ENCODE results near the gene WDR4.
A peak's percentile ranks its signal among the peaks of the same experiment; 100 is the strongest.
"Not testable (repeated sequence)": the region's sequence is repeated elsewhere in the genome, so short reads cannot be mapped to it uniquely, and the experiment has no call there.

The WDR4 gene

DNA sequence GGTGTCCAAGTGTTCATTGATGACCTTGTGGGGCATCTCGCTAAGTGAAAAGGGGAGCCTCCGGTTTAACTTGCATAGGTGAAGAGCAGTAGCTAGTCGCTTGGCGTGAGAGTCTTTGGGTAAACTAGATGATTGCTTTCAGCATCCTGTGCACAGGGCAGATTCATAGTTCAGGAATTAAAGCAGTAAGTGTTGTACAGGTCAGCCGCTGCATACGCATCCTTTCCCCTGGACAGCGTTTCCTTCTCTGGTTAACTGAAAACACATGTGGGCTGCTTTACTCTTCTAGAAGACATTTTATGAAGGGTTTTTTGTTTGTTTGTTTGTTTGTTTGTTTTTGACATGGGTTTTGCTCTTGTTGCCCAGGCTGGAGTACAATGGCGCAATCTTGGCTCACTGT lies 25.9 kb upstream of the WDR4 start:
- no peaks in the 10 kb centered on the region for H3K4me1 Mint-ChIP-seq
- no peak overlapping the region for H3K4me3 Mint-ChIP-seq
- DNase-seq (ENCODE audit: low spot score in 2 of 2), result no peak
- H3K36me3 Mint-ChIP-seq, result peaks cover 20% of the 10 kb centered on the region
- ATAC-seq (ENCODE audit: low read depth), result no peak
- no peak overlapping the region for H3K27ac Mint-ChIP-seq
- H3K27me3 Mint-ChIP-seq, result no peaks in the 10 kb centered on the region
- H3K9me3 Mint-ChIP-seq, result no peaks in the 10 kb centered on the region

- no peak for ATAC-seq (ENCODE audit: low read depth)
- no peak for DNase-seq (ENCODE audit: low spot score in 2 of 2)
- Mint-ChIP-seq H3K4me1 (no peaks in the 10 kb centered on the region), H3K27ac (no peak overlapping the region), H3K4me3 (no peak overlapping the region), H3K36me3 (peaks cover 15% of the 10 kb centered on the region), H3K9me3 (no peaks in the 10 kb centered on the region), H3K27me3 (no peaks in the 10 kb centered on the region)
Observed at GRCh38 chr21:42903817-42904216, 24.5 kb upstream of the WDR4 start.

DNA sequence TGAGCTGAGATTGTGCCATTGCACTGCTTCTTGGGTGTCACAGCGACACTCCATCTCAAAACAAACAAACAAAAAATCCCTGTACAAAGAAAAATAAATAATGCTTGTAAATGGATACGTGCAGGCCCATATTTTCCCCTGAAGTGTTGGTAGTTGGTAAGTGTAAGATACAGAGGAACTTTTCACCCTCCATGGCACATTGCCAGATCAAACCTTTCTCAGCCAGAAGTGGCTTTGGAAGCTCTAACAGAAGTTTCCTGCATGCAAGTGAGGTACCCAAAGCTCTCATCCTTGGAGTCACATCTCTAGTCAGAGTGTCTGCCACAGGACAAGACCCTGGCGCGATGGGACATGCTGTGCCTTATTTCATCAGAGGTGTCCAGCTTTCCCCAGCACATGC lies 21.1 kb upstream of the WDR4 start:
- ATAC-seq (ENCODE audit: low read depth) (no peak), DNase-seq (ENCODE audit: low spot score in 2 of 2) (no peak)
- Mint-ChIP-seq H3K36me3 (peaks cover 12% of the 10 kb centered on the region), H3K4me1 (no peaks in the 10 kb centered on the region), H3K9me3 (no peaks in the 10 kb centered on the region), H3K27ac (no peak overlapping the region), H3K4me3 (no peak overlapping the region), H3K27me3 (no peaks in the 10 kb centered on the region)

GRCh38 chr21:42892931-42893755 lies 13.8 kb upstream of the WDR4 start, which contains the start of gene NDUFV3:
Gene NDUFV3, plus strand, starts transcription at chr21:42893309. Its CDS starts 25 bp downstream, at chr21:42893334.
- Mint-ChIP-seq H3K4me3 (peak within 1 kb of the TSS; percentile 97), H3K27ac (peak within 1 kb of the TSS; percentile 92), H3K36me3 (peaks cover 3% of the 10 kb centered on the region), H3K4me1 (peaks cover 8% of the 10 kb centered on the region), H3K9me3 (no peaks in the 10 kb centered on the region), H3K27me3 (no peaks in the 10 kb centered on the region)
- ATAC-seq (ENCODE audit: low read depth), result peak; percentile 90
- DNase-seq (ENCODE audit: low spot score in 2 of 2), result peak; percentile 93 to 97

DNA sequence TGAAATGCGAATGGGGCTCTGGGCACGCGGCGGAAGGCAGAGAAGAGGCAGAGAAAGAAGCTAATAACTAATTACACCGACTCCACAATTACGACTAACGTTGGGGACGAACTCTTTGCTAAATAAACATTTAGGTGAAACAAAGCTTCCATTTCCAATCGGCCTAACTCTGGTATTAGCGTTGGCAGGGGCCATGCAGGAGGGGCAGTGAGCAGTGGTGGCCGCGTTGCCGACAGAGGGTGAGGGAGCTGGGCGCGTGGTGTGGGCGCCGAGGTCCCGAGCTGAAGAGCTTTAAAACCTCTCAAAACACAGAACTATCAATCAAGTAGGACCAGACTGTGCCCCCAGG lies 13.2 kb upstream of the WDR4 start:
- peak overlapping the region; percentile 97 for H3K4me3 Mint-ChIP-seq
- ATAC-seq (ENCODE audit: low read depth) (peak; percentile 26), DNase-seq (ENCODE audit: low spot score in 2 of 2) (no peak)
- H3K36me3 Mint-ChIP-seq, result peaks cover 2% of the 10 kb centered on the region
- H3K27ac Mint-ChIP-seq, result peak overlapping the region; percentile 92
- peaks cover 8% of the 10 kb centered on the region for H3K4me1 Mint-ChIP-seq
- H3K27me3 Mint-ChIP-seq, result no peaks in the 10 kb centered on the region
- H3K9me3 Mint-ChIP-seq, result no peaks in the 10 kb centered on the region

GRCh38 chr21:42887326-42887725 lies 8.0 kb upstream of the WDR4 start:
- no peaks in the 10 kb centered on the region for H3K36me3 Mint-ChIP-seq
- no peaks in the 10 kb centered on the region for H3K9me3 Mint-ChIP-seq
- H3K27me3 Mint-ChIP-seq, result no peaks in the 10 kb centered on the region

DNA sequence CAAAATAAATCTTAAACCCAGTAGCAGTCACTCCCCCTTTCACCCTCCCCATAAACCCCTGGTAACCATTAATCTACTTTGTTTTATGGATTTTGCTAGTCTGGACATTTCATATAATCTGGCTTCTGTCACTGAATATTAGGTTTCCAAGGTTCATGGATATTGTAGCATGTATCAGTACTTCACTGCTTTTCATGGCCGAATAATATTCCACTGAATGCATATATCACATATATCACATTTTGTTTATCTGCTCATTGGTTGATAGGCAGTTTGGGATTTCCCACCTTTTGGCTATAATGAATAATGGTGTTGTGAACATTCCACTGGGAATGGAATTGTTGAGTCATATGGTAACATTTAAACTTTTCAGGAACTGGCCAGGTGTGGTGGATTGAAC lies 4.6 kb upstream of the WDR4 start:
- ATAC-seq (ENCODE audit: low read depth), result no peak
- no peak overlapping the region for H3K27ac Mint-ChIP-seq
- H3K36me3 Mint-ChIP-seq, result peaks cover 2% of the 10 kb centered on the region
- H3K4me1 Mint-ChIP-seq, result peaks cover 7% of the 10 kb centered on the region
- no peak for DNase-seq (ENCODE audit: low spot score in 2 of 2)
- no peaks in the 10 kb centered on the region for H3K9me3 Mint-ChIP-seq
- H3K27me3 Mint-ChIP-seq, result no peaks in the 10 kb centered on the region
- H3K4me3 Mint-ChIP-seq, result no peak overlapping the region

More at GRCh38 chr21:42887326-42887725, 8.0 kb upstream of the WDR4 start:
- no peak for DNase-seq (ENCODE audit: low spot score in 2 of 2)
- H3K4me3 Mint-ChIP-seq, result no peak overlapping the region
- H3K4me1 Mint-ChIP-seq, result peaks cover 2% of the 10 kb centered on the region
- no peak for ATAC-seq (ENCODE audit: low read depth)
- no peak overlapping the region for H3K27ac Mint-ChIP-seq

DNA sequence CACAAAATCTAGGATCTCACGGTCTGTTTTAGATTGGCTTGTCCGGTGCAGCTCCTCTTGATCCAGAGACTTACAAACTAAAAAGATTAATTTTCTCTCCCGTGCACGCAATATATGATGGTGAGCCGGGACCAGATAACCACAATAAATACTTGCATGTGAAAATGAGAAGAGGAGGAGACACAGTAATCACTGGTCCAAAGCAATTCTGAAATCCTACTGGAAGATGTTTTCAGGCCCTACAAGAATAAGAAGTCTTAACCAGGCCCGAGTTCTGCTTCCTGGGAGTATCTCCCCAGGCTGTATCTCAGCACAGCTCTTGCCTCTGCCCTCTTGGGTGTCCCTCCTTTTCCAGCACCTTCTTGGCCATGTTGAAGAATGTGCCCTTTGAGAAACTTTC lies 1.0 kb upstream of the WDR4 start:
- peak overlapping the region; percentile 91 for H3K4me3 Mint-ChIP-seq
- H3K27me3 Mint-ChIP-seq, result no peaks in the 10 kb centered on the region
- H3K36me3 Mint-ChIP-seq, result peaks cover 3% of the 10 kb centered on the region
- peaks cover 16% of the 10 kb centered on the region for H3K4me1 Mint-ChIP-seq
- ATAC-seq (ENCODE audit: low read depth), result no peak
- no peaks in the 10 kb centered on the region for H3K9me3 Mint-ChIP-seq
- peak overlapping the region; percentile 99 for H3K27ac Mint-ChIP-seq
- no peak for DNase-seq (ENCODE audit: low spot score in 2 of 2)

GRCh38 chr21:42878678-42878992 lies 704 bp downstream of the WDR4 start:
- Mint-ChIP-seq H3K4me3 (peak overlapping the region; percentile 91), H3K4me1 (peaks cover 16% of the 10 kb centered on the region), H3K9me3 (no peaks in the 10 kb centered on the region), H3K27ac (peak overlapping the region; percentile 99), H3K36me3 (peaks cover 8% of the 10 kb centered on the region), H3K27me3 (no peaks in the 10 kb centered on the region)
- ATAC-seq (ENCODE audit: low read depth) (no peak), DNase-seq (ENCODE audit: low spot score in 2 of 2) (no peak)

DNA sequence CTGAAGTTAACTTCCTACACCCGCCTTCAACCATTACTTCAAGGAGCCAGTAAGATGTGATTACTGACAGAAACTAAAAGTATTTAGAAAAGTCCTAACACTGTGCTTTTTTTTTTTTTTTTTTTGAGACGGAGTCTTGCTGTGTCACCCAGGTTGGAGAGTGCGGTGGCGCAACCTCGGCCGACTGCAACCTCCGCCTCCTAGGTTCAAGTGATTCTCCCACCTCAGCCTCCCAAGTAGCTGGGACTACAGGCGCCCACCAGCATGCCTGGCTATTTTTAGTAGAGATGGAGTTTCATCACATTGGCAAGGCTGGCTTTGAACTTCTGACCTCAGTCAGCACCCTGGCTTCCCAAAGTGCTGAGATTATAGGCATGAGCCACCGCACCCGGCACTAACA lies 3.5 kb downstream of the WDR4 start:
- not testable (repeated sequence) for ATAC-seq (ENCODE audit: low read depth); H3K4me3 Mint-ChIP-seq; H3K9me3 Mint-ChIP-seq; DNase-seq (ENCODE audit: low spot score in 2 of 2); H3K27me3 Mint-ChIP-seq; H3K27ac Mint-ChIP-seq
- Mint-ChIP-seq H3K4me1 (peaks cover 16% of the 10 kb centered on the region), H3K36me3 (peaks cover 13% of the 10 kb centered on the region)

GRCh38 chr21:42873096-42873495 lies 6.2 kb downstream of the WDR4 start:
- no peak for DNase-seq (ENCODE audit: low spot score in 2 of 2)
- Mint-ChIP-seq H3K4me1 (peaks cover 2% of the 10 kb centered on the region), H3K36me3 (peaks cover 18% of the 10 kb centered on the region), H3K27ac (no peak overlapping the region), H3K4me3 (no peak overlapping the region), H3K27me3 (no peaks in the 10 kb centered on the region), H3K9me3 (no peaks in the 10 kb centered on the region)
- ATAC-seq (ENCODE audit: low read depth), result no peak

DNA sequence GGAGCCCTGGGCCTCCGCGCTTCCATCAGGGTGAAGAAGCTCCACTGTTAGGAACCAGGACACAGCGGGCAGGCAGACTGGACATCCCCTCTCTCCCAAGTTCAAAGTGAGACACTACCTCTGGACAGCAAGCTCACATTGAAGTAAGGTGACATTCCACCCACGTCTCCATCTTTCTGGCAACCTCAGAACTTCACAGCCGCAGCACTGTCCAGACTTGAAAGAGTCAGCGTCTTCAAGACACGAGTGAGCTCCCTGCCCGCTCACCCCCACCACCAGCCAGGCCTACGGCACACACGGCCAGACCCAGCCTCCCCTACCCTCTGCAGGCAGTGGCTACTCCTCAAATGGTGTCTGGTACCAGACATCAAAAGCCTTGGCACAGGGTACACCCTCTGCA lies 11.1 kb downstream of the WDR4 start:
- Mint-ChIP-seq H3K4me1 (peaks cover 3% of the 10 kb centered on the region), H3K27me3 (no peaks in the 10 kb centered on the region), H3K4me3 (no peak overlapping the region), H3K36me3 (peaks cover 19% of the 10 kb centered on the region), H3K9me3 (no peaks in the 10 kb centered on the region), H3K27ac (no peak overlapping the region)
- ATAC-seq (ENCODE audit: low read depth) (no peak), DNase-seq (ENCODE audit: low spot score in 2 of 2) (no peak)

DNA sequence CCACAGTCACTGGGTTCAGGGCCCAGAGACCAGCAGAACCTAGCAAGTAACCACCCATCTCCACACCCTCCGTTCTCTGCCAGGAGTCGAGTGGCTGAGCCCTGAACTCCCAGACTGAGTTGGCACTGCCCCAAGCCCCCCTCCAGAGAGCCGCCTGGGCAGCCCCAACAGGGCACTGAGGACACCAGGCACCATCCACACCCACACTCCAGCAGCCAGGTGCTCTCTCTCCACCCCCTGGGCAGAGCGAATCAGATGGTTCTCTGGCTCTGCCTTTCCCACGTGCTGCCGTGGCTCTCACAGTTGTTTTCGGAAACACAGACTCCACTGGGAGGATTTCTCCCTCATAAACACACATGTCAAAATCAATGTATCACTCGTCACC lies 13.6 kb downstream of the WDR4 start:
- DNase-seq (ENCODE audit: low spot score in 2 of 2), result no peak
- no peaks in the 10 kb centered on the region for H3K27me3 Mint-ChIP-seq
- H3K4me1 Mint-ChIP-seq, result peaks cover 6% of the 10 kb centered on the region
- no peak overlapping the region for H3K4me3 Mint-ChIP-seq
- H3K27ac Mint-ChIP-seq, result no peak overlapping the region
- ATAC-seq (ENCODE audit: low read depth), result no peak
- peaks cover 24% of the 10 kb centered on the region for H3K36me3 Mint-ChIP-seq
- H3K9me3 Mint-ChIP-seq, result no peaks in the 10 kb centered on the region

- Mint-ChIP-seq H3K9me3 (no peaks in the 10 kb centered on the region), H3K36me3 (peaks cover 23% of the 10 kb centered on the region), H3K4me1 (peaks cover 6% of the 10 kb centered on the region), H3K27ac (no peak overlapping the region), H3K27me3 (no peaks in the 10 kb centered on the region), H3K4me3 (no peak overlapping the region)
- DNase-seq (ENCODE audit: low spot score in 2 of 2) (no peak), ATAC-seq (ENCODE audit: low read depth) (no peak)
Observed at GRCh38 chr21:42864815-42865775, 14.2 kb downstream of the WDR4 start.

Data from memory B cell (primary cell).